Measurements from ENCODE around the gene ABCA7. TPM values are rescaled to one million over a fixed set of nuclear protein-coding genes. Genes with fewer than 3 reads are reported as not detected.

The ABCA7 gene
- total RNA-seq, 6 experiments from 2014 or later = 4.8 to 14.6 (median 9.1) TPM

DNA sequence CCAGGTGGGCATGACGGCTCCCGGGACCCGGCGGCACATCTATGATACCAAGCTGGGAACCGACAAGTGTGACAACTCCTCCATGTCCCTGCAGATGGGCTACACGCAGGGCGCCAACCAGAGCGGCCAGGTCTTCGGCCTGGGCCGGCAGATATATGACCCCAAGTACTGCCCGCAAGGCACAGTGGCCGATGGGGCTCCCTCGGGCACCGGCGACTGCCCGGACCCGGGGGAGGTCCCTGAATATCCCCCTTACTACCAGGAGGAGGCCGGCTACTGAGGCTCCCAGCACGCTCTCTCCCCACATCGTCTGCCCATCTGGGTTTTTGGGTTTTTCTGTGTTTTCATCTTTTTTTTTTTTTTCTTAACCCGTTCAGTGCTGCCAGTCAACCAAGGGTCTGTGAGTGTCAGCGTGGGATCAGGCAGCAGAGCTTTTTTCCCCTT is 2.3 kb upstream of the ABCA7 start:
- ATAC-seq (no peak), DNase-seq (peak in 2 of 3 donors; percentile 30 to 60)
- 70% methylated on average over 2 of the region's 22 CpGs for WGBS (ENCODE audit: insufficient coverage, low coverage, low lambda C conversion rate, missing lambda C conversion rate)
- Histone ChIP-seq H3K27ac (peak overlapping the region in 2 of 3 donors; percentile 26 to 37), H3K9me3 (no peaks in the 10 kb centered on the region), H3K4me1 (peaks cover 0 to 10% (median 3%) of the 10 kb centered on the region in 4 donors), H3K4me3 (no peak overlapping the region), H3K36me3 (peaks cover 0 to 3% (median 1%) of the 10 kb centered on the region in 4 donors), H3K27me3 (no peaks in the 10 kb centered on the region)
- intact Hi-C loops (cut with DNase I) = no loop called here
- TF ChIP-seq POLR2A (IDR thresholded peaks at IDR 0.05) (no peak), CTCF (IDR thresholded peaks at IDR 0.05) (no peak)

GRCh38 chr19:1038978-1039645 is 795 bp upstream of the ABCA7 start:
- no peak overlapping the region for H3K27ac ChIP-seq

GRCh38 chr19:1040476-1041271 is 767 bp downstream of the ABCA7 start:
- no peaks in the 10 kb centered on the region for H3K36me3 ChIP-seq
- intact Hi-C loops (cut with DNase I) = no loop called here
- peak; percentile 92 to 95 (median 95) for DNase-seq
- peak overlapping the region; percentile 44 to 54 (median 47) for H3K4me3 ChIP-seq
- H3K9me3 ChIP-seq = no peaks in the 10 kb centered on the region
- TF ChIP-seq POLR2A (IDR thresholded peaks at IDR 0.05) (no peak), CTCF (IDR thresholded peaks at IDR 0.05) (no peak)
- under 1% methylated on average over 23 of the region's 27 CpGs for WGBS (ENCODE audit: insufficient coverage, low coverage, low lambda C conversion rate, missing lambda C conversion rate)
- H3K27me3 ChIP-seq = no peaks in the 10 kb centered on the region
- H3K4me1 ChIP-seq = peaks cover 0 to 10% (median 3%) of the 10 kb centered on the region in 4 donors
- peak overlapping the region in 1 of 3 donors; percentile 6 for H3K27ac ChIP-seq
- peak; percentile 66 to 76 (median 72) for ATAC-seq

More at GRCh38 chr19:1038978-1039645, 795 bp upstream of the ABCA7 start:
- DNase-seq (peak in 1 of 3 donors; percentile 28), ATAC-seq (no peak)
- Histone ChIP-seq H3K4me3 (peak overlapping the region in 1 of 3 donors; percentile 8), H3K36me3 (no peaks in the 10 kb centered on the region), H3K27me3 (no peaks in the 10 kb centered on the region), H3K9me3 (no peaks in the 10 kb centered on the region), H3K4me1 (peaks cover 0 to 10% (median 3%) of the 10 kb centered on the region in 4 donors)
- WGBS (ENCODE audit: insufficient coverage, low coverage, low lambda C conversion rate, missing lambda C conversion rate) = 60% methylated on average over 17 of the region's 22 CpGs
- no peak for TF ChIP-seq CTCF (IDR thresholded peaks at IDR 0.05)
- TF ChIP-seq POLR2A (IDR thresholded peaks at IDR 0.05) = no peak
- intact Hi-C loops (cut with DNase I) = no loop called here

DNA sequence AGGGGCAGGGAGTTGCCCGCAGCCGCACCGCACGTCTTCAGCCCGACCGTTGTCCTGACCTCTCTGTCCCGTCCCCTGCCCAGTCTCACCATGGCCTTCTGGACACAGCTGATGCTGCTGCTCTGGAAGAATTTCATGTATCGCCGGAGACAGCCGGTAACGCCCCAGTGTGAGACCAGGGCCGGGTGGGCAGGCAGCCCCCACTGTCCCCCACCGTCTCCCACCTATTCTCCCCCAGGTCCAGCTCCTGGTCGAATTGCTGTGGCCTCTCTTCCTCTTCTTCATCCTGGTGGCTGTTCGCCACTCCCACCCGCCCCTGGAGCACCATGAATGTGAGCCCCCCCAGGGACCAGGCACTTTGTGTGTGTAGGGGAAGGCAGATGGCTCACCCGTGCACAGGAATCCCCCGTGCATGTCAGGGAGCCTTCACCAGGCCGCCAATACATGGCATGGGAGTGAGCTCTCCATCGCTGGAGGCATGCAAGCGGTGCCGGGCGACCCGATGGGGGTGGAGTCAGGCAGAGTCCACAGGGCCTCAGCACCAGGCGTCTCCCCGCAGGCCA is 1.4 kb downstream of the ABCA7 start:
- Histone ChIP-seq H3K4me1 (peaks cover 0 to 10% (median 3%) of the 10 kb centered on the region in 4 donors), H3K27me3 (no peaks in the 10 kb centered on the region), H3K9me3 (no peaks in the 10 kb centered on the region), H3K36me3 (no peaks in the 10 kb centered on the region), H3K27ac (no peak overlapping the region), H3K4me3 (peak overlapping the region in 2 of 3 donors; percentile 47 to 54)
- no peak for ATAC-seq
- DNase-seq = peak in 1 of 3 donors; percentile 31
- intact Hi-C loops (cut with DNase I) = no loop called here
- TF ChIP-seq CTCF (IDR thresholded peaks at IDR 0.05) = no peak
- TF ChIP-seq POLR2A (IDR thresholded peaks at IDR 0.05) = no peak
- WGBS (ENCODE audit: insufficient coverage, low coverage, low lambda C conversion rate, missing lambda C conversion rate) = 17% methylated on average over 7 of the region's 26 CpGs

All from right lobe of liver (tissue), 6 donors.